HG02678 (cell line): ENCODE results near the gene GEMIN7.

Experiments
- ATAC-seq: cut with Tn5 transposase; IDR thresholded peaks from one replicate; pipeline ENCODE4 v1.9.1; 2021; ENCODE audit warnings: mild to moderate bottlenecking, moderate library complexity; ENCODE audit not compliant: unreplicated experiment

GEMIN7 gene

GRCh38 chr19:45082170-45082569 is 3.1 kb downstream of the GEMIN7 start:
- no peak for ATAC-seq

DNA sequence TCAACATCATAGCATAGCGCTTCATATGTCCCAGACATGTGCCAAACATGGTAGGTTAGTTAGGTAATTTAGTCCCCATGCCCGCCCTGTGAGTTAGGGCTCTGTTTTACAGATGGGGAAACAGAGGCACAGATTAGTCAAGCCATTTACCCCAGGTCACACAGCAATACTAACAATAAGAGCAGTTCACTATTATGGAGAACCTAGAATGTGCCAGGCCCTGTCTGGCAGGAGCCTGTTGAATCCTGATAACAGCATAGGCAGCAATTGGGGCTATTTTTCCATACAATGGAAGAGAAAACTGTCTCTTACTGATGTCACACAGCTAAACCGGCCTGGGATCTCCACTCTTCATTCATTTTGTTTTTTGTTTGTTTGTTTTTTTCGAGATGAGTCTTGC is 7.4 kb downstream of the GEMIN7 start:
- no peak for ATAC-seq

DNA sequence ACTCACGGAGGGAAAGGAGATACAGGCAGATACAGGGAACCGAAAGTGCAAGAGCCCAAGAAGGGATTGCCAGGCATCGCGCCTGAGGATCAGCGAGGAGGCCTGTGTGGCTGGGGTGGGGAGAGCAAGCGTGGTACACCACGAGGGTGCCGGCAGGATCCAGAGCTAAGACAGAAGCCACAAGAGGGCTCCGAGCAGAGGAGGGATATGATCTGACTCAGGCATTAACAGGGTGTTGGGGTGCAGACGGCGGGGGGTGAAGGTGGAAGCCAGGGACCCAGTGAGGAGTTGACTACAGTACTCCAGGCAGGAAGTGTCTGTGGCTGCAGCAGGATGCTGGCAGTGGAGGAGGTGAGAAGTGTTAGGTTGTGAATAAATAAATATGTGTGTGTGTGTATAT is 8.5 kb downstream of the GEMIN7 start:
- no peak for ATAC-seq

GRCh38 chr19:45090034-45090433 is 11.0 kb downstream of the GEMIN7 start:
- ATAC-seq, result no peak

DNA sequence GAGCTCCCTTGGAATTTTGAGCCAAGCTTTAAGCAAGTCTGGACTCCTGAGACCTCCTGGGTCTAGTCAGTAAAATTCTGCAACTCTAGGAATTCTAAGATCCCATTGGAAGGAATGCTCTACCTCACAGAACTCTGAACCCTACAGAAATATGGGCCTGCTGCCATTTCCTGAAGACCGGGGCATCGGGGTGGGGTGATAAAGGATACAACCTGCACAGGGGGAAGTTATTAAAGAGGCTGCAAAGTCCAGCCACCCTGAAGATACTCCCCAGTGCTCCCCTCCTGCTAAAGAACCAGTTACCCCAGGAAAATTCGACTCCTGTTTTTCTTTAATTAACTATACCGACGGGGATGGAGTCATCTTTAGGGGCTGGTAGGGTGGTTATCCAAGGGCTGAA is 11.5 kb downstream of the GEMIN7 start:
- ATAC-seq, result no peak

GRCh38 chr19:45091031-45091923 is 12.2 kb downstream of the GEMIN7 start:
- ATAC-seq, result peak; percentile 70

GRCh38 chr19:45092747-45093678 is 14.0 kb downstream of the GEMIN7 start, which contains the start of gene PPP1R37:
Gene PPP1R37 (plus strand): TSS chr19:45093179. CDS start chr19:45093326, 147 bp downstream.
- ATAC-seq, result peak; percentile 67

DNA sequence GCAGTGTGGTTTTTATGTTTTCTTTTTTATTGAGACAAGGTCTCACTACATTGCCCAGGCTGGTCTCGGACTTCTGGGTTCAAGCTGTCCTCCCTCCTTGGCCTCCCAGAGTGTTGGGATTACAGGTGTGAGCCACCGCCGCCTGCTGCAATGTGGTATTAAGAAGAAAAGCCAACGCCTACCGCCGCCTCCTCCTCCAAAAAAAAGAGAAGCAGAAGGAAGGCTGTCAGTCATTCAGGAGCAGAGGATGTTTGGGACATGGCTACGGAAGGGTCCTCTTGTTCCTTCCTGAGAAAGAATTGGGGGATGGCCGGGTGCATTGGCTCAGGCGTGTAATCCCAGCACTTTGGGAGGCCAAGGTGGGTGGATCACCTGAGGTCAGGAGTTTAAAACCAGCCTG is 15.1 kb downstream of the GEMIN7 start:
- ATAC-seq, result no peak

GRCh38 chr19:45094707-45095106 is 15.6 kb downstream of the GEMIN7 start:
- ATAC-seq, result no peak

- ATAC-seq, result no peak
These were observed 16.7 kb downstream of the GEMIN7 start for GRCh38 chr19:45095496-45096413.

DNA sequence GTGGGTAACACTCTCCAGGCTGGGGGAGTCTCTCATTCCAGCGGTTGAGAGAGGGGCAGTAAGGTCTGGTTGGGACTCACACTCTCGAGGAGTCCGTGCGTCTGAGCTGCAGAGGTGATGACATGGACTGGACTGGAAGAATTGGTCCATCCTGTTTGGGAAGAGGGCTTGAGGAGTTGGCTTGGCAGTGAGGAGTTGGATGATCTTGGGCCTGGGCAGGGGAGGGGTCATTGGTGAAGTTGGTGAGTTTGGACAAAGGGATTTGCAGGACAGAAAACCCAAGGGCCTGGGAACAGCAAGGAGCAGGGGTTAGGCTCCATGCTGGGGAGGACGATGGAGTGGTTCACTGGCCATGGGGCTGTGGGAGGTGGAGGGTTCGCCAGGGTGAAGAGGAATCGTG is 17.6 kb downstream of the GEMIN7 start:
- ATAC-seq, result no peak

DNA sequence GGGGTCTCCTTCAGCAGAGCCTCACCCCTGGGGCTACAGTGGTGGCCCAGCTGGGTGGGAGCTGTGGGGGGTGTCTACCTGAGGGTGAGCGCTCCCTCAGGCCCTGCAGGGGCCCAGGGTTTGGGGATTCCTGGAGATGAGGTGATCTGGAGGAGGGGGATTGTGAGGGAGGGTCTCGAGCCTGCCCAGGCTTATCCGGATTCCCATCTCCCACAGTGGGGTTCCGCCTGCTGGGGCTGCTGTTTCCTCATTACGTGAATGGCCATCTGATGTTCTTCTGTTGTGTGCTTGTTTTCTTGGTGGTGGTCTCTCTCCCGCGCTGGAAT is 18.4 kb downstream of the GEMIN7 start:
- ATAC-seq, result no peak

- no peak for ATAC-seq
These were observed 18.9 kb downstream of the GEMIN7 start for GRCh38 chr19:45097776-45098520.

DNA sequence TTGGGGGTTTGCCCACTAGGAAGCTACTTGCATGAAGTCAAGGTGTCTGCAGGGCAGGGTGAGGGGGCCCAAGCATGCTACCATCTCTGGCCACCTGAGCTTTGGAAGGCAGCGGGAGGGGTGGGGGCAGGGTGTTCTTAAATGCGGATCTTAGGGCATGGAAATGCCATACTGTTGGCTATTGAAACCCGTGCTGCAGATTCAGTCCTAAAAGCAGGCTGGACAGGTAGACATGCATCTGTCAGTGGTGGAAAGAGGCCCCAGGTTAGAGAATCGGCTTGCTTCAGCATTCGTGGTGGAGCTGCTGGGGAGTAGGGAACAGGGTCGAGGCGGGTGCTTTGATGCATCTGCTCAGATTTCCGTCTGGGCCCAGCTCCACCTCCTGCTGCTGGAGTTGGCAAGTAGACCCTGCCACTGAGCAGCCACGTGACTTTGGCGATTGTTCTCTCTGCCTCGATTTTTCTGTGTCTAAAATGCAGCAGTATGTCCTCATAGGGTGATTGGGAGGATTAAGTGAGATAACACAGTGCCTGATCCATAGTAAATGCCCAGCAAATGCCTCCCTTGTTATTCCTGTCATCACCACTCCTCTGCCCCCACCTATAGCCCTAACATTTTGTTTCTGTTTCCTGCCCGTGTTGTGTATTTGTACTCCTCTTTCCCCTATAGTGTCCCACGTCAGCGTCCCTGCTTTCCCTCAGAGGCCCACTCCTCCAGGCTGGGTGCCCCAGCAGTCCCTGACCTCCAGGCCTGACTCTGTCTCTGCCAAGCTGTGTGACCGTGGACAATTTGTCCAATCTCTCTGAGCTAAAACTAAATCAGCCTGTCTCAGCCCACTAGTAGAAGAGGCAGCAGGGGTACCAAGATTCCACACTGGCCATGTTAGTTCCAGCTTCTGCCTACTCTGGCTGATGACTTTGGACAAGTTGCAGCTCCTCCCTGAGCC is 19.7 kb downstream of the GEMIN7 start:
- no peak for ATAC-seq

DNA sequence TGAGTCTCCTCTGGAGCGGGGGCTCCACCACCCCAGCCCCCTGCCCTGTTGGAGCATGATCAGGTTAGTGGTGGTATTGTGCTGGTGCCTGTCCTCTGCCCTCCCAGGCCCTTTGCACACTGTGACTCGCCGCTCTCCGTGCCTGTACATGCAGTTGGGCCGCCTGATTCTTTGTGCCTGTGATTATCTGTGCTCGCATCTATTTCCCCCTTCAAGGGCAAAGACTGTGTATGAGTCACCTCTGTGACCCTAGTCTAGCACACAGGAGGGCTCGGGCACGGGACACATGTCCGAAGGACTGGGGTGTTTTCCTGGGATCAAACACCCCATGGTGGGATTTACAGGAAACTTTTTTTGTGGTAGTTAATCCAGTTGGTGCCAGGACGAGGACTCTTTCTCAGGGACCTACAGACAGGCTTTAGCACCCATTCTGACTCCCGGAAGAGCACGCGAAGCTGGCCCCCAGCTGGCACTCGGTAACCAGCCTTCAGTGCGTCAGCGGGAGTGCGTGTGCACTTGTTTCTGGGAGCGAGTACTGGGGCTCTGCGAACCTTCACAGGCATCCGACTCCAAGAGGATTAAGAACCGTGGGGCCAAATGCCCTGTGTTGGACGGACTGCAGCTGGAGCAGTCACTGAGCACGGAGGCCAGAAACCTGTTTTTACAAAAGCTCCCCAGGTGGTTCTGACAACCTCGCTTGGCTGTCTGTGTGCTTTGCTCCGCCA is 20.6 kb downstream of the GEMIN7 start:
- ATAC-seq, result no peak

GRCh38 chr19:45100201-45100600 is 21.1 kb downstream of the GEMIN7 start:
- no peak for ATAC-seq

DNA sequence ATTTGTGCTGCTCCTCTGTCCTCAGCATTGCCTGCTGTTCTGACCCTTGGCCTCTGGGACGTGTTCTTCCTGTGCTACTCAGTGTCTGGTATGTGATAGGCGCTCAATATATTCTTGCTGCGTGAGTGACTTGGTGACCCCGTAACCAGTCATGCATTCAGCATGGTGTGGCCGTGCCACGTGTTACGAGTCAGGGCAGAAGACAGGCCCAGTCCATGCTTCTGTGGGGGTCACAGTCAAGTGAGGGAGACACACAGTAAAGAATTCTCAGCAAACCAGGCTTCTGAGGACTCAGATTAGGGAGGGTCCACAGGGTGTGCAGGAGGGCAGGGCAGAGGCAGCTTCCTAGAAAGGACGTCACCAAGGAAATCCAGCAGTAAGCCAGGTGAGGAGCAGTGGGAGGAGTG is 21.8 kb downstream of the GEMIN7 start:
- ATAC-seq, result no peak

DNA sequence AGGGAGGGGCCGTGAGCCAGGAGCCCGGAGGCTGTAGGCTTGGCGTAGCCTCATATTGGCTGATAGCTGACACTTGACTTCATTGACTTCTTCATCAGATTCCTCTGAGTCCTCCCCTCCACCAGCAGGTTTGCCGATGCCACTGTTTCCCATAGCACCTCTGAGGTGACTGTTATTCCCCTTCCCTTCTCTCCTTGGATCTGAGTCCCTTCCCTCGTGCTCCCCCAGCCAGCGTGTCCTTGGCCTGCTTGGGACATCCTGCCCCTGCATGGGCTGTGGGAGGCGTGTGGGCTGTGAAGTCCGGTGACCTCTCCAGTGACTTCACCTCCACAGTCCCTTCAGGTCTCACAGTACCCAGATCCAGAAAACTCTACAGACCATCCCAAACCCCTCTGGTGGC is 22.7 kb downstream of the GEMIN7 start:
- no peak for ATAC-seq
